GM19193 (cell line): Measurements from ENCODE around the gene B9D2.
A peak's percentile ranks its signal among the peaks of the same experiment; 100 is the strongest.

Experiments used
- POLR2A ChIP-seq: IDR thresholded peaks from 4 replicates; pipeline ENCODE4 v1.6.1; 2011; ENCODE audit not compliant: insufficient read depth, insufficient read length; ENCODE audit errors: extremely low read depth

The B9D2 gene, protein sequence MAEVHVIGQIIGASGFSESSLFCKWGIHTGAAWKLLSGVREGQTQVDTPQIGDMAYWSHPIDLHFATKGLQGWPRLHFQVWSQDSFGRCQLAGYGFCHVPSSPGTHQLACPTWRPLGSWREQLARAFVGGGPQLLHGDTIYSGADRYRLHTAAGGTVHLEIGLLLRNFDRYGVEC

DNA sequence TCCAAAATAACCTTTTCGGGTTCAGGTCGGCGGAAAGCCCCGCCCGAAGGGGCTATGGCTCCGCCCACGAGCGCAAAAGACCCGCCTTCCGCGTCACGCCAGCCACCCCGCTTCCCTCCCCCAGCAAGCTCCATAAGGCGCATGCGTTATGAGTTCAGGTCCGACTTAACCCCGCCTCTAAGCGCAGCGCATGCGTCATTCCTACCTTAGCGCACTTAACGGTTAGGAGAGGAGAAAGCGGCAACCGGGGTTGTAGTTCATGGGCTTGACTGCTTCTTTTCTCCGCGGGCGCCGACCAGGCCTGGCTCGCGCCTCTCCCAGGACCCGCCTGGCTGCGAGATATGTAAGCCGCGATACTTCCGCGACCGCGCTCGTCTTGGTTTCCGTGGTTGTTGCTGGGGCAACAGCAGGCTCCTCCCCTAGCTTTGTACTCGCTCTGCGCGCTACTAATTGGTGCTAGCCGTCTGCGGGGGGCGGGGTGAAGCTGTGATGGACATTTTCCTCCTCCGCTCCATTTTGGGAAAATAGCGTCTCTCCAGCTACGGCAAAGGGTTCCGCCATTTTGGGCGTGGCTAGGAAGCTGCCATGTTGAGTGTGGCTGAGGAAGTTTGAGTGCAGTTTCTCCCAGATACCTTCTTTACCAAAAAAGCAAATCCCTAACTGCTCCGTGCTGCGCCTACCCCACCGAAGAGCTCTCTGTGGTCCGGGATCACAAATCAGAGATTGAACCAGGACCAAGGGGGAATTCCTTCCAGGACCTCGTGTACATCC lies at the start of gene B9D2:
B9D2 (minus strand) TSS at position 397 of the 771 bp plus-strand sequence. CDS start 630 bp downstream, outside the sequence.
- TF ChIP-seq POLR2A = peak; percentile 84

DNA sequence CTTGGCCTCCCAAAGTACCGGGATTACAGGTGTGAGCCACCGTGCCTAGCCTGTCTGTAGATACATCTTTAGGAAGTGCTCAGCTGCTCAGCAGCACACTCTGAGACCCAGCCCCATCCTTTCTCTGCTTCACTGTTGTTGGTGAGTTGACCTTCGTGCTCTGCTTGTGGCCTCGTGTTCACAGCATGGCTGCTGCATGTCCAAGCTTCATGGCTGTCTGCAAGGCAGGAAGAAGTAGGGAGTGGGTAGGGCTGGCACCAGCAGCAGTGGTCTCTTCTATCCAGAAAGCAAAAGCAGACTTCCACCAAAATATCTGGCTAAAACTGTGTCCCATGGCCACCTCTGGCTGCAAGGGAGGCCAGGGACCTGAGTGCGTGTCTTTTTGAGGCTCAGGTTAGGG lies 49.0 kb upstream of the B9D2 start:
- no peak for TF ChIP-seq POLR2A

GRCh38 chr19:41411968-41412265 lies 48.0 kb upstream of the B9D2 start:
- no peak for TF ChIP-seq POLR2A

- TF ChIP-seq POLR2A = no peak
These were observed 47.4 kb upstream of the B9D2 start for GRCh38 chr19:41411100-41411967.

DNA sequence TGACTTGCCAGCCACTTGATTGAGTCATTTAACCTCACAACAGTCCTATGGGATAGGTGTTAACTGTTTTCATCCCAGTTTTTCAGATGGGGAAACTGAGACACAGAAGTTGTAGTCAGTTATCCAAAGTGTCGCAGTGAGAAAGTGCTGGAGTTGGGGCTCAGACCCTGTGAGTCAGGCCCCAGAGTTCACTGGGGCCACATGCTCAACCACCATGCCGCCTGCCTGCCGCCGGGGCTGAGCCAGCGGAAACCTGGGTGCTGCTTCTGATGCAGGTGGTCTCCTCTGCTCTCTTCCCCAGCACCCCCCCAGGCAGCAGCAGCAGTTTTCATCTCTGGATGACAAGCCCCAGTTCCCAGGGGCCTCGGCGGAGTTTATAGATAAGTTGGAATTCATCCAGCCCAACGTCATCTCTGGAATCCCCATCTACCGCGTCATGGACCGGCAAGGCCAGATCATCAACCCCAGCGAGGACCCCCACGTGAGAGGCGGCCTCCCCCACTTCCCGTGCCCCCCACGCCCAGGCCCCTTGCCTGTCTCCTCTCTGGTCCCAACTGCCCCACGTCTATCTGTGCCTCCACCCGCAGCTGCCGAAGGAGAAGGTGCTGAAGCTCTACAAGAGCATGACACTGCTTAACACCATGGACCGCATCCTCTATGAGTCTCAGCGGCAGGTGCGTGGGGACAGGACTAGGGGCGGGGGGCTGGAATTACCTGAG lies 46.5 kb upstream of the B9D2 start:
- TF ChIP-seq POLR2A = no peak

GRCh38 chr19:41409288-41409687 lies 45.3 kb upstream of the B9D2 start:
- no peak for TF ChIP-seq POLR2A

- TF ChIP-seq POLR2A = no peak
These were observed 44.3 kb upstream of the B9D2 start for GRCh38 chr19:41408256-41408655.

DNA sequence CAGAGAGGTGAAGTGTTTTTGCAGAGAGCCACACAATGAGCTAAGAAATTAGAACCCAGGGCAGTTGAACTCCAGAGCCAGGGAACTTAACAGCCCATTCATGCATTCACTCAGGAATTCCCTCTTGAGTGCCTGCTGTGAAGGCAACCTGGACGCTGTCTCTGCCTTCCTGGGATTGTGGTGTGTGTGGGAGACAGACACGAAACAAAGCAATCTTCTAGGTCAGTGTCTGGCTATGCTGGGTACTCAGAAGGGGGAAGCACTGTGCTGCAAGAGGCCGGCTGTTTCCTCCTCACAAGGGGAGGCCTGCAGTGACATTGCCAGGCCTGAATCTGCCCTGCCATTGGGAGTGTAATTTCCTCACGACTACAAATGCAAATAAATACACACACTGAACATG lies 43.3 kb upstream of the B9D2 start:
- TF ChIP-seq POLR2A = no peak

DNA sequence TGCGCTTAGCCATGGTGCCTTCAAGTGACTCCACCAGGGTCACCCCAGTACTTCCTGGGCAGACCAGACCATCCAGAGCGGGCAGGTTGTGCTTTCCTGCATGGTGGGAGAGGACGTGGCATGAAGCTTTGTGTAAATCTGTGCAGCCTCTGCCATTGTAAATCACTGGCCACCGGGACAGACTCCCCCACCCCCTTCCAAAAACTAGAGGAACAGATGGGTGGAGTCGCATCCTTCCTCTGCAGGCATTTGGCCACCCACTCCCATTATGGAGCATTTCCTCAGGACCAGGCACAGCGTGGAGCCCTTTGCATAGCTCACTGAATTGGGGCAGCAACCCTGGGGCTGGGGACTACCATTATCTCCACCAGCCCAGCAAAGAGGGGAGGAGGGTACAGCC lies 41.8 kb upstream of the B9D2 start:
- TF ChIP-seq POLR2A = no peak

GRCh38 chr19:41403181-41403970 lies 39.4 kb upstream of the B9D2 start:
- no peak for TF ChIP-seq POLR2A

DNA sequence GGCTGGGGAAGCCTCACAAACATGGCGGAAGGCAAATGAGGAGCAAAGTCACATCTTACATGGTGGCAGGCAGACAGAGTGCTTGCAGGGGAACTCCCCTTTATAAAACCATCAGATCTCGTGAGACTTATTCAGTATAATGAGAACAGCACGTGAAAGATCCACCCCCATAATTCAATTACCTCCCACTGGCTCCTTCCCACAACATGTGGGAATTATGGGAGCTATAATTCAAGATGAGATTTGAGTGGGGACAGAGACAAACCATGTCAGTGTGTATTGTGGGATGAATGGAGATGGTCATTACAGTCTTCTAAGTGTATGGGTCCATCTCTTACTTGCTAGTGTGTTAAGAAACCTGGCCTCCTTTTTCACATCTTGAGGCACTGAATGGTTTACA lies 38.1 kb upstream of the B9D2 start:
- TF ChIP-seq POLR2A = no peak

GRCh38 chr19:41401483-41401882 lies 37.5 kb upstream of the B9D2 start:
- TF ChIP-seq POLR2A = no peak

GRCh38 chr19:41399525-41399924 lies 35.6 kb upstream of the B9D2 start:
- no peak for TF ChIP-seq POLR2A

DNA sequence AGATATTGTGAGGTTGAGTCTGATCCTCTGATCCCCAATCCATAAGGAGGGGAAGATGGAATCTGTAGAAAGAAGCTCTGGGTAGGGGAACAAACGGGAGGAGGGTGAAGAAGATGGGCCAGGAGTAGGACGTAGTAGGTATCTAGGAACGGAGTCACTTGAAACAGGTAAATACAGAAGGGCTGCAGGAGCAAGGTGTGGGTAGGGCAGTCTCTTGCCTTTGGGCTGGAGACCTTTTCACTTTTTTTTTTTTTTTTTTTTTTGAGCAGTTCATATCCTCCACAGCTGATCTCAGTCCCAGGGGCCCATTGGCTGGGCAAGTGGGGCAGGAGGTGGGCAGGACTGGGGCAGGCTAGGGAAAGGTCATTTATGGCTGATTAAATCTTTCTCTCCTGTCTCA lies 35.1 kb upstream of the B9D2 start:
- TF ChIP-seq POLR2A = no peak

GRCh38 chr19:41398598-41398997 lies 34.6 kb upstream of the B9D2 start:
- no peak for TF ChIP-seq POLR2A

DNA sequence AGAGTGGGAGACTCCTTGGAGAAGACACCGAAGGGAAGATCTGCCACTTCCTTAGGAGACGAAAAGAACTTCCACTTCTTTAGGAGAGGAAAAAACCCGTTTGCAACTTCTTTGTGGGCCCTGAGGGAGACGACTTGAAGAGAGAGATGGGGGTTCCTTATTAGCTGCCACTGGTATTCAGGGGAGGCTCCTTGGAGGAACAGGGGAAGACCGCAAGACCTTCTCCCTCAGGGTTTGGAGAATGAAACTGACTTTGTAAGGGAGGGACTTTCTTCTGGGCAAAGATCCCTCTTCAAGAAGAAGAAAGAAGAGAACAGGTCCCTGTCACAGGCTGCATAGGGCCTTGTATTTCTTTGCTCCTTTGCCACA lies 34.1 kb upstream of the B9D2 start:
- TF ChIP-seq POLR2A = no peak
